ENCODE data around the gene MBLAC2.

MBLAC2 gene

GRCh38 chr5:90408571-90409317 lies 65.8 kb downstream of the MBLAC2 start:
- no peak for TF ChIP-seq CTCF (IDR thresholded peaks at IDR 0.05; ENCODE audit: low read depth, low read length, missing control alignments)
- in situ Hi-C loops (cut with HindIII; ENCODE audit: low pct_ligation_motif_present, low sequenced_read_pairs): no loop called here
- H3K27ac ChIP-seq: peak overlapping the region; percentile 92
- no peak for DNase-seq
- peaks cover 2% of the 10 kb centered on the region for H3K36me3 ChIP-seq (replicated peaks)
- no peaks in the 10 kb centered on the region for H3K27me3 ChIP-seq (replicated peaks)
- peak overlapping the region; percentile 88 for H3K4me3 ChIP-seq (ENCODE audit: low read depth, low read length)
